Omental fat pad (tissue), 4 donors: ENCODE measurements around the gene MAP3K6. TPM values are rescaled to one million over a fixed set of nuclear protein-coding genes. Genes with fewer than 3 reads are reported as not detected.
A peak's percentile ranks its signal among the peaks of the same experiment; 100 is the strongest.

Experiments
- ATAC-seq: fragments of 150-250 bp; one replicate; pipeline ENCODE4 v1.9.1; 2016; ENCODE audit warnings: mild to moderate bottlenecking, moderate library complexity; ENCODE audit not compliant: low FRiP score
- DNase-seq: peaks from one replicate; pipeline ENCODE4 v3.0.0-alpha.2; 2019; ENCODE audit warnings: low spot score
- CTCF ChIP-seq, 3 donors: fragments of 450-650 bp; IDR thresholded peaks; one replicate each; pipeline ENCODE4 v1.5.1; 2016 to 2017; ENCODE audit warnings: antibody characterized with exemption in 3 of 3, mild to moderate bottlenecking in 3 of 3, moderate library complexity in 2 of 3
- total RNA-seq, 4 donors: library from RNA; depleted of rRNA; stranded (reverse); fragments of >200 nt; gene quantifications; one replicate each; pipeline ENCODE4 v1.1.0, GENCODE V29; 2016

MAP3K6 gene
- total RNA-seq, 4 donors from 2014 or later: 26.8 to 129 (median 43.4) TPM

- TF ChIP-seq CTCF (IDR thresholded peaks at IDR 0.05): no peak
- DNase-seq (no peak), ATAC-seq (no peak)
These were observed 15.1 kb downstream of the MAP3K6 start for GRCh38 chr1:27351541-27352107.

GRCh38 chr1:27350663-27351540 is 15.9 kb downstream of the MAP3K6 start:
- DNase-seq (no peak), ATAC-seq (no peak)
- no peak for TF ChIP-seq CTCF (IDR thresholded peaks at IDR 0.05)

- DNase-seq (no peak), ATAC-seq (peak; percentile 60)
- no peak for TF ChIP-seq CTCF (IDR thresholded peaks at IDR 0.05)
These were observed 16.7 kb downstream of the MAP3K6 start for GRCh38 chr1:27349784-27350662.

- DNase-seq (no peak), ATAC-seq (peak; percentile 51)
- no peak for TF ChIP-seq CTCF (IDR thresholded peaks at IDR 0.05)
These were observed 17.6 kb downstream of the MAP3K6 start for GRCh38 chr1:27348861-27349783.

- TF ChIP-seq CTCF (IDR thresholded peaks at IDR 0.05): no peak
- ATAC-seq: no peak
- no peak for DNase-seq
These were observed 19.7 kb downstream of the MAP3K6 start for GRCh38 chr1:27346991-27347624.

- ATAC-seq (no peak), DNase-seq (no peak)
- TF ChIP-seq CTCF (IDR thresholded peaks at IDR 0.05): no peak
These were observed 20.4 kb downstream of the MAP3K6 start for GRCh38 chr1:27346357-27346756.
